HepG2 (cell line): ENCODE results near the gene SLCO4A1. TPM values are rescaled to one million over a fixed set of nuclear protein-coding genes. Genes with fewer than 3 reads are reported as not detected.

Experiments used
- ATAC-seq: fragments of 200-7000 bp; cut with Tn5 transposase; 3 replicates; pipeline ENCODE4 v1.9.1; 2020; ENCODE audit warnings: mild to moderate bottlenecking, moderate library complexity
- BruUV-seq: library from RNA; stranded (reverse); fragments of 400-500 nt; replicated peaks from 2 replicates; lab custom pipeline; 2021; lab: Mats Ljungman, UMichigan
- CTCF ChIA-PET: fragments of 300-600 bp; formaldehyde crosslinking; extraction: SDS; loops from one replicate; lab custom pipeline; 2021; ENCODE audit warnings: low total read pairs, inconsistent platforms, low intra/inter-chr PET ratio; lab: Yijun Ruan, JAX
- POLR2A ChIA-PET: fragments of 350-600 bp; sonication (Branson Sonifier 250); formaldehyde crosslinking; loops from one replicate; lab custom pipeline; 2020; ENCODE audit warnings: antibody characterized with exemption, inconsistent platforms; lab: Yijun Ruan, JAX
- DNase-seq: peaks from one replicate; pipeline ENCODE4 v3.0.0-alpha.2; 2015; ENCODE audit warnings: low spot score
- FAIRE-seq: peaks from 3 replicates; lab custom pipeline; 2011; peaks lifted over from hg19 to GRCh38; lab: Jason Lieb, UNC
- H2AFZ ChIP-seq: one replicate; pipeline ENCODE4 v1.6.1; 2011; ENCODE audit warnings: low read length, inconsistent platforms
- H3K27ac ChIP-seq: fragments of 300-600 bp; 3 replicates; pipeline ENCODE4 v1.8.0; 2011; ENCODE audit warnings: mixed run types, mild to moderate bottlenecking, mixed read lengths, low read length, inconsistent platforms; ENCODE audit not compliant: insufficient read depth; ENCODE audit errors: extremely low read length
- H3K27me3 ChIP-seq, 2 experiments: fragments of 200-600 bp in 1 of 2; 2 replicates in 1 of 2; 3 replicates in 1 of 2; pipeline versions ENCODE4 v1.6.0 to v1.8.0; 2011; ENCODE audit warnings: low read length in 2 of 2, mild to moderate bottlenecking in 2 of 2, moderate library complexity in 2 of 2, inconsistent platforms in 1 of 2; ENCODE audit not compliant: insufficient read depth in 2 of 2, control insufficient read depth in 1 of 2
- H3K36me3 ChIP-seq, 2 experiments: fragments of 200-600 bp in 1 of 2; replicated peaks in 1 of 2; 2 replicates in 1 of 2; 3 replicates in 1 of 2; pipeline versions ENCODE4 v1.5.1 to v1.8.0; 2011; ENCODE audit warnings: low read length in 2 of 2, inconsistent platforms in 1 of 2; ENCODE audit not compliant: insufficient read depth in 2 of 2, control insufficient read depth in 1 of 2
- H3K4me1 ChIP-seq: 2 replicates; pipeline ENCODE4 v1.5.1; 2012; ENCODE audit warnings: low read length, inconsistent platforms; ENCODE audit not compliant: insufficient read depth
- H3K4me2 ChIP-seq: 2 replicates; pipeline ENCODE4 v1.6.0; 2011; ENCODE audit warnings: low read depth, low read length, inconsistent platforms
- H3K4me3 ChIP-seq, 3 experiments: fragments of 200-600 bp in 1 of 3; sonication (generic), shearing (Covaris generic) in 1 of 3; replicated peaks in 1 of 3; 2 replicates each; pipeline ENCODE4 v1.5.1; 2011 to 2016; ENCODE audit warnings: low read length in 3 of 3, inconsistent platforms in 2 of 3, low read depth in 2 of 3, mild to moderate bottlenecking in 2 of 3, control low read depth in 1 of 3, mixed read lengths in 1 of 3; ENCODE audit not compliant: insufficient read depth in 1 of 3
- H3K79me2 ChIP-seq: one replicate; pipeline ENCODE4 v1.6.1; 2011; ENCODE audit warnings: low read length, inconsistent platforms; ENCODE audit not compliant: insufficient read depth
- H3K9ac ChIP-seq: 2 replicates; pipeline ENCODE4 v1.6.0; 2011; ENCODE audit warnings: mild to moderate bottlenecking, low read depth, low read length, inconsistent platforms; ENCODE audit not compliant: insufficient read depth
- H3K9me3 ChIP-seq: 2 replicates; pipeline ENCODE4 v1.5.1; 2012; ENCODE audit warnings: mild to moderate bottlenecking, low read length
- H4K20me1 ChIP-seq: 2 replicates; pipeline ENCODE4 v1.6.0; 2011; ENCODE audit warnings: inconsistent platforms, mild to moderate bottlenecking, low read length, moderate library complexity; ENCODE audit not compliant: insufficient read depth
- ARID4A ChIP-seq: sonication (generic); formaldehyde crosslinking; IDR thresholded peaks from 2 replicates; pipeline ENCODE4 v1.5.0; 2020; ENCODE audit warnings: mild to moderate bottlenecking, missing genetic modification reagents, borderline replicate concordance
- ATF5 ChIP-seq: sonication (generic); formaldehyde crosslinking; IDR thresholded peaks from 2 replicates; pipeline ENCODE4 v1.4.0; 2020; ENCODE audit warnings: mild to moderate bottlenecking, low read depth, missing genetic modification reagents
- CREM ChIP-seq, 2 experiments: sonication (generic) in 1 of 2; formaldehyde crosslinking in 1 of 2; IDR thresholded peaks; 2 replicates each; pipeline versions ENCODE4 v1.4.0 to v1.6.1; 2016 to 2020; ENCODE audit warnings: antibody characterized with exemption in 1 of 2, mild to moderate bottlenecking in 1 of 2, missing genetic modification reagents in 1 of 2
- DNMT1 ChIP-seq: sonication (generic); formaldehyde crosslinking; IDR thresholded peaks from 2 replicates; pipeline ENCODE4 v1.5.1; 2020; ENCODE audit warnings: mild to moderate bottlenecking, missing genetic modification reagents
- HOXA3 ChIP-seq: sonication (generic); formaldehyde crosslinking; IDR thresholded peaks from 2 replicates; pipeline ENCODE4 v1.5.0; 2020; ENCODE audit warnings: missing genetic modification reagents
- HOXA7 ChIP-seq: sonication (generic); formaldehyde crosslinking; IDR thresholded peaks from 2 replicates; pipeline ENCODE4 v1.8.1; 2022; ENCODE audit warnings: mild to moderate bottlenecking, missing genetic modification reagents, moderate library complexity
- IKZF4 ChIP-seq: sonication (generic); formaldehyde crosslinking; IDR thresholded peaks from 2 replicates; pipeline ENCODE4 v1.5.1; 2020; ENCODE audit warnings: borderline replicate concordance, mild to moderate bottlenecking, low read depth, missing genetic modification reagents; ENCODE audit errors: not compliant biosample characterization
- KDM2A ChIP-seq: sonication (generic); formaldehyde crosslinking; IDR thresholded peaks from 2 replicates; pipeline ENCODE4 v1.4.0; 2020; ENCODE audit warnings: low read depth, missing genetic modification reagents, borderline replicate concordance
- PAWR ChIP-seq: sonication (generic); formaldehyde crosslinking; IDR thresholded peaks from 2 replicates; pipeline ENCODE4 v1.4.0; 2020; ENCODE audit warnings: missing genetic modification reagents, mild to moderate bottlenecking, borderline replicate concordance
- PHF5A ChIP-seq: IDR thresholded peaks from one replicate; pipeline ENCODE4 v1.6.1; 2018; ENCODE audit warnings: low read depth, missing genetic modification reagents; ENCODE audit not compliant: unreplicated experiment
- TCF7L2 ChIP-seq: IDR thresholded peaks from 2 replicates; pipeline ENCODE4 v1.6.1; 2011; ENCODE audit warnings: mild to moderate bottlenecking, low read depth, low read length, moderate library complexity
- YEATS2 ChIP-seq: sonication (generic); formaldehyde crosslinking; IDR thresholded peaks from 2 replicates; pipeline ENCODE4 v1.4.0; 2020; ENCODE audit warnings: missing genetic modification reagents, borderline replicate concordance
- ZBTB43 ChIP-seq: sonication (generic); formaldehyde crosslinking; conservative IDR thresholded peaks from 2 replicates; pipeline ENCODE4 v1.4.0; 2020; ENCODE audit warnings: missing genetic modification reagents
- ZNF230 ChIP-seq: sonication (generic); formaldehyde crosslinking; IDR thresholded peaks from 2 replicates; pipeline ENCODE4 v1.4.0; 2020; ENCODE audit warnings: mild to moderate bottlenecking, missing genetic modification reagents
- ZNF350 ChIP-seq: sonication (generic); formaldehyde crosslinking; IDR thresholded peaks from 2 replicates; pipeline ENCODE4 v1.4.0; 2020; ENCODE audit warnings: mild to moderate bottlenecking, low read depth, missing genetic modification reagents, borderline replicate concordance
- ZNF678 ChIP-seq: sonication (generic); formaldehyde crosslinking; IDR thresholded peaks from 2 replicates; pipeline ENCODE4 v1.4.0; 2020; ENCODE audit warnings: mild to moderate bottlenecking, missing genetic modification reagents
- ZNF792 ChIP-seq: IDR thresholded peaks from 2 replicates; pipeline ENCODE4 v1.6.1; 2016
- WGBS: methylation state at CpG from one replicate; pipeline ENCODE4 v1.1.6; 2017; ENCODE audit warnings: low lambda C conversion rate; 5-methylcytosine and 5-hydroxymethylcytosine counted together
- in situ Hi-C: cut with HindIII; loops from 2 replicates; pipeline ENCODE4 v1.10.0; 2017; ENCODE audit warnings: low pct_unique_long_range_greater_than_20kb; ENCODE audit not compliant: extremely low pct_ligation_motif_present
- intact Hi-C: fragments of 100-400 bp; cut with micrococcal nuclease; formaldehyde crosslinking; loops from one replicate; pipeline ENCODE4 v1.10.0; 2022; ENCODE audit not compliant: unreplicated experiment
- polyA plus RNA-seq, 8 experiments: library from polyadenylated mRNA; depleted of rRNA in 3 of 8; stranded (reverse) in 7 of 8; unstranded in 1 of 8; fragments of >200 nt; fragmentation: Illumina TruSeq in 4 of 8; extraction: Trizol in 4 of 8; gene quantifications; 2 replicates each; pipeline versions ENCODE4 v1.2.1 to v1.2.3, GENCODE V29; 2011 to 2016; ENCODE audit warnings: low read depth in 4 of 8, missing spikeins in 1 of 8, mixed read lengths in 1 of 8; ENCODE audit not compliant: insufficient read depth in 1 of 8
- total RNA-seq, 5 experiments: library from RNA; depleted of rRNA; stranded (reverse); fragments of >200 nt; fragmentation: Illumina TruSeq; extraction: Trizol; gene quantifications; 2 replicates each; pipeline ENCODE4 v1.2.3, GENCODE V29; 2016; ENCODE audit warnings: low read depth in 1 of 5

Gene SLCO4A1
- total and polyA plus RNA-seq, 2 of the 13 experiments (the other 11 are each of a cell fraction or from before 2014, with no cell fraction given): 55.5 to 112 TPM

- no peak overlapping the region for H3K4me2 ChIP-seq
- H3K36me3 ChIP-seq: no peaks in the 10 kb centered on the region
- no peak overlapping the region for H2AFZ ChIP-seq
- H3K27me3 ChIP-seq: peaks cover 47 to 92% of the 10 kb centered on the region in 2 experiments
- in situ Hi-C loops: no loop called here
- no peaks in the 10 kb centered on the region for H3K79me2 ChIP-seq
- ChIA-PET CTCF (no interaction called here), POLR2A (no interaction called here)
- intact Hi-C loops: no loop called here
- H3K27ac ChIP-seq: no peak overlapping the region
- FAIRE-seq: no peak
- H3K4me1 ChIP-seq: peaks cover 8% of the 10 kb centered on the region; the same call in 1 of the 2 replicates
- H3K9me3 ChIP-seq: no peaks in the 10 kb centered on the region
- whole genome bisulfite sequencing: 19% methylated on average over 12 of the region's 12 CpGs
- H3K4me3 ChIP-seq: no peak overlapping the region
- no TSS peak for BruUV-seq
- ATAC-seq: no peak
- H4K20me1 ChIP-seq: peaks cover 8% of the 10 kb centered on the region; the same call in 1 of the 2 replicates
- no peak for DNase-seq
- no peak overlapping the region for H3K9ac ChIP-seq
- no peak for TF ChIP-seq ATF5
- TF ChIP-seq ARID4A: no peak
- TF ChIP-seq CREM (IDR thresholded peaks at IDR 0.05): no peak
- TF ChIP-seq CREM (CRISPR knock-in tag; IDR thresholded peaks at IDR 0.05): no peak
- no peak for TF ChIP-seq ZNF678 (CRISPR knock-in tag)
- no peak for TF ChIP-seq TCF7L2
- TF ChIP-seq YEATS2 (CRISPR knock-in tag): no peak
- TF ChIP-seq ZBTB43 (CRISPR knock-in tag): no peak
- TF ChIP-seq HOXA7: no peak
- TF ChIP-seq ZNF792: no peak
- no peak for TF ChIP-seq HOXA3
- TF ChIP-seq PAWR (CRISPR knock-in tag): no peak
- TF ChIP-seq ZNF350 (CRISPR knock-in tag): no peak
- no peak for TF ChIP-seq ZNF230 (CRISPR knock-in tag)
- no peak for TF ChIP-seq PHF5A (CRISPR knock-in tag)
- TF ChIP-seq IKZF4 (CRISPR knock-in tag): no peak
- TF ChIP-seq DNMT1: no peak
- TF ChIP-seq KDM2A (CRISPR knock-in tag): no peak
- TF ChIP-seq, all 625 proteins: peak for 0
Observed at GRCh38 chr20:62706344-62706743, 64.0 kb downstream of the SLCO4A1 start.
